IMR-90 (cell line): ENCODE data around the gene NCOA7. TPM values are rescaled to one million over a fixed set of nuclear protein-coding genes. Genes with fewer than 3 reads are reported as not detected.

Experiments
- ATAC-seq: fragments of 200-7000 bp; cut with Tn5 transposase; 2 replicates; pipeline ENCODE4 v1.9.1; 2020; ENCODE audit warnings: low read depth, mild to moderate bottlenecking, moderate library complexity
- BruUV-seq: library from RNA; stranded (reverse); fragments of 400-500 nt; replicated peaks from 2 replicates; lab custom pipeline; 2021; lab: Mats Ljungman, UMichigan
- CTCF ChIA-PET: fragments of 300-600 bp; formaldehyde crosslinking; extraction: SDS; loops from one replicate; lab custom pipeline; 2021; ENCODE audit warnings: antibody characterized with exemption; lab: Yijun Ruan, JAX
- POLR2A ChIA-PET: fragments of 300-600 bp; sonication (Branson Sonifier 250); formaldehyde crosslinking; loops from one replicate; lab custom pipeline; 2022; ENCODE audit warnings: antibody characterized with exemption; ENCODE audit not compliant: unreplicated experiment; lab: Charles Lee
- DNase-seq: peaks from one replicate; pipeline ENCODE4 v3.0.0; 2013
- H2AFZ ChIP-seq: replicated peaks from 2 replicates; pipeline ENCODE3; 2013; ENCODE audit warnings: low read length, mild to moderate bottlenecking; ENCODE audit not compliant: poor library complexity
- H2AK5ac ChIP-seq: 2 replicates; pipeline ENCODE4 v1.6.1; 2013; ENCODE audit warnings: low read depth, low read length, inconsistent platforms
- H2AK9ac ChIP-seq: replicated peaks from 2 replicates; pipeline ENCODE3; 2013; ENCODE audit warnings: mild to moderate bottlenecking, low read depth, low read length, moderate library complexity; ENCODE audit not compliant: poor library complexity
- H2BK120ac ChIP-seq: 2 replicates; pipeline ENCODE4 v1.6.1; 2013; ENCODE audit warnings: low read depth, low read length, inconsistent platforms
- H2BK15ac ChIP-seq: 3 replicates; pipeline ENCODE4 v1.6.1; 2013; ENCODE audit warnings: low read depth, low read length, inconsistent platforms
- H2BK20ac ChIP-seq: 2 replicates; pipeline ENCODE4 v1.6.1; 2013; ENCODE audit warnings: low read depth, mild to moderate bottlenecking, inconsistent platforms, low read length, moderate library complexity
- H2BK5ac ChIP-seq: 2 replicates; pipeline ENCODE4 v1.6.1; 2013; ENCODE audit warnings: mild to moderate bottlenecking, low read depth, low read length, inconsistent platforms; ENCODE audit not compliant: poor library complexity, severe bottlenecking
- H3K14ac ChIP-seq: replicated peaks from 2 replicates; pipeline ENCODE4 v1.6.1; 2013; ENCODE audit warnings: low read depth, low read length, inconsistent platforms
- H3K18ac ChIP-seq: 2 replicates; pipeline ENCODE4 v1.6.1; 2013; ENCODE audit warnings: low read depth, low read length, control low read depth
- H3K23ac ChIP-seq: 2 replicates; pipeline ENCODE4 v1.6.1; 2013; ENCODE audit warnings: low read depth, low read length, inconsistent platforms
- H3K27ac ChIP-seq: 2 replicates; pipeline ENCODE4 v1.5.1; 2013; ENCODE audit warnings: mild to moderate bottlenecking, control low read depth, low read length; ENCODE audit not compliant: insufficient read depth
- H3K27me3 ChIP-seq: 2 replicates; pipeline ENCODE4 v1.6.1; 2013; ENCODE audit warnings: low read length; ENCODE audit not compliant: control insufficient read depth, insufficient read depth
- H3K36me3 ChIP-seq: 2 replicates; pipeline ENCODE4 v1.6.1; 2013; ENCODE audit warnings: low read length, mixed read lengths; ENCODE audit not compliant: control insufficient read depth, insufficient read depth
- H3K4ac ChIP-seq: 2 replicates; pipeline ENCODE4 v1.6.1; 2013; ENCODE audit warnings: low read depth, low read length, inconsistent platforms
- H3K4me1 ChIP-seq: 2 replicates; pipeline ENCODE4 v1.6.1; 2013; ENCODE audit warnings: low read length, mixed read lengths; ENCODE audit not compliant: control insufficient read depth, insufficient read depth
- H3K4me2 ChIP-seq: 2 replicates; pipeline ENCODE4 v1.6.1; 2013; ENCODE audit warnings: low read depth, mild to moderate bottlenecking, control low read depth, low read length, moderate library complexity
- H3K4me3 ChIP-seq: 2 replicates; pipeline ENCODE4 v1.5.1; 2013; ENCODE audit warnings: low read depth, mild to moderate bottlenecking, control low read depth, low read length, moderate library complexity; ENCODE audit not compliant: insufficient read depth
- H3K56ac ChIP-seq: 2 replicates; pipeline ENCODE4 v1.6.1; 2013; ENCODE audit warnings: low read length, inconsistent platforms; ENCODE audit not compliant: insufficient read depth; ENCODE audit errors: extremely low read depth
- H3K79me1 ChIP-seq, 2 experiments: 2 replicates each; pipeline ENCODE4 v1.6.1; 2013; ENCODE audit warnings: low read length in 2 of 2, inconsistent platforms in 1 of 2, low read depth in 1 of 2
- H3K9ac ChIP-seq: 2 replicates; pipeline ENCODE4 v1.6.1; 2013; ENCODE audit warnings: low read depth, low read length, control low read depth
- H3K9me1 ChIP-seq: 2 replicates; pipeline ENCODE4 v1.6.1; 2013; ENCODE audit warnings: low read length, inconsistent platforms; ENCODE audit not compliant: insufficient read depth
- H3K9me3 ChIP-seq: 2 replicates; pipeline ENCODE4 v1.6.1; 2013; ENCODE audit warnings: low read length; ENCODE audit not compliant: control insufficient read depth, insufficient read depth
- H4K20me1 ChIP-seq: 2 replicates; pipeline ENCODE4 v1.6.1; 2013; ENCODE audit warnings: low read length, inconsistent platforms; ENCODE audit not compliant: insufficient read depth
- H4K5ac ChIP-seq: 2 replicates; pipeline ENCODE4 v1.6.1; 2013; ENCODE audit warnings: mild to moderate bottlenecking, low read depth, low read length, control low read depth
- H4K8ac ChIP-seq, 2 experiments: 2 replicates each; pipeline ENCODE4 v1.6.1; 2013; ENCODE audit warnings: low read depth in 2 of 2, low read length in 2 of 2, control low read depth in 1 of 2, inconsistent platforms in 1 of 2
- H4K91ac ChIP-seq: 2 replicates; pipeline ENCODE4 v1.6.1; 2013; ENCODE audit warnings: low read depth, low read length, inconsistent platforms; ENCODE audit not compliant: insufficient read depth
- BHLHE40 ChIP-seq: fragments of 150-350 bp; IDR thresholded peaks from 2 replicates; pipeline ENCODE4 v1.6.1; 2016; ENCODE audit warnings: mild to moderate bottlenecking, low read depth, low read length
- CEBPB ChIP-seq: IDR thresholded peaks from 2 replicates; pipeline ENCODE4 v1.6.1; 2012; ENCODE audit warnings: low read depth, low read length, improper control_type of control experiment
- CHD1 ChIP-seq: IDR thresholded peaks from 2 replicates; pipeline ENCODE4 v1.6.1; 2012; ENCODE audit warnings: low read depth, low read length, improper control_type of control experiment
- CTCF ChIP-seq: conservative IDR thresholded peaks from 2 replicates; pipeline ENCODE4 v1.5.1; 2012; ENCODE audit warnings: mild to moderate bottlenecking, low read depth, low read length, improper control_type of control experiment
- ELK1 ChIP-seq: fragments of 150-350 bp; IDR thresholded peaks from 2 replicates; pipeline ENCODE4 v1.6.1; 2016; ENCODE audit warnings: low read depth, mild to moderate bottlenecking, low read length, moderate library complexity, borderline replicate concordance
- FOS ChIP-seq: fragments of 150-350 bp; IDR thresholded peaks from 2 replicates; pipeline ENCODE4 v1.6.1; 2016; ENCODE audit warnings: low read depth, low read length
- MAFK ChIP-seq: IDR thresholded peaks from 2 replicates; pipeline ENCODE4 v1.6.1; 2012; ENCODE audit warnings: low read depth, low read length, improper control_type of control experiment
- MAZ ChIP-seq: IDR thresholded peaks from 2 replicates; pipeline ENCODE4 v1.6.1; 2012; ENCODE audit warnings: low read depth, mild to moderate bottlenecking, low read length, improper control_type of control experiment, moderate library complexity, borderline replicate concordance
- MXI1 ChIP-seq: IDR thresholded peaks from 2 replicates; pipeline ENCODE4 v1.6.1; 2012; ENCODE audit warnings: low read depth, mild to moderate bottlenecking, low read length, moderate library complexity, borderline replicate concordance
- NFE2L2 ChIP-seq: fragments of 150-350 bp; IDR thresholded peaks from 2 replicates; pipeline ENCODE4 v1.6.1; 2016; ENCODE audit warnings: low read depth, mild to moderate bottlenecking, low read length
- POLR2A ChIP-seq: IDR thresholded peaks from 2 replicates; pipeline ENCODE4 v1.6.1; 2012; ENCODE audit warnings: mild to moderate bottlenecking, low read depth, low read length
- RAD21 ChIP-seq: IDR thresholded peaks from 2 replicates; pipeline ENCODE4 v1.6.1; 2012; ENCODE audit warnings: low read length, improper control_type of control experiment
- RCOR1 ChIP-seq: IDR thresholded peaks from 2 replicates; pipeline ENCODE4 v1.6.1; 2012; ENCODE audit warnings: mild to moderate bottlenecking, low read length, improper control_type of control experiment; ENCODE audit not compliant: insufficient replicate concordance
- RFX5 ChIP-seq: IDR thresholded peaks from 2 replicates; pipeline ENCODE4 v1.8.0; 2012; ENCODE audit warnings: low read depth, mild to moderate bottlenecking, low read length, moderate library complexity
- SMC3 ChIP-seq: fragments of 150-350 bp; IDR thresholded peaks from 2 replicates; pipeline ENCODE4 v1.6.1; 2016; ENCODE audit warnings: low read depth, mild to moderate bottlenecking, antibody characterized with exemption, low read length, moderate library complexity
- USF2 ChIP-seq: fragments of 150-350 bp; IDR thresholded peaks from 2 replicates; pipeline ENCODE4 v1.6.1; 2017; ENCODE audit warnings: mild to moderate bottlenecking, antibody characterized with exemption, low read length, low read depth
- WGBS, 2 experiments: methylation state at CpG; one replicate each; pipeline versions ENCODE4 v1.1.5 to v1.1.7; 2013; ENCODE audit warnings: missing lambda C conversion rate in 2 of 2; ENCODE audit not compliant: insufficient read length in 1 of 2; ENCODE audit errors: extremely low coverage in 2 of 2; 5-methylcytosine and 5-hydroxymethylcytosine counted together
- dilution Hi-C: fragments of 300-500 bp; cut with HindIII; formaldehyde crosslinking; loops from one replicate; pipeline ENCODE4 v1.14.3; 2018; ENCODE audit warnings: low sequenced_read_pairs; ENCODE audit not compliant: unreplicated experiment
- in situ Hi-C: fragments of 300-500 bp; cut with MboI; formaldehyde crosslinking; loops from 3 replicates; pipeline ENCODE4 v1.14.3; 2019; ENCODE audit warnings: low sequenced_read_pairs, inconsistent platforms, mixed read lengths
- intact Hi-C: fragments of 100-400 bp; cut with micrococcal nuclease; formaldehyde crosslinking; loops from 2 replicates; pipeline ENCODE4 v1.10.0; 2022
- polyA plus RNA-seq, 3 experiments: library from polyadenylated mRNA; depleted of rRNA; stranded (reverse); fragments of >200 nt; gene quantifications; 2 replicates each; pipeline ENCODE4 v1.2.3, GENCODE V29; 2012; ENCODE audit warnings: low replicate concordance in 1 of 3
- total RNA-seq: library from RNA; depleted of rRNA; stranded (reverse); fragments of >200 nt; gene quantifications from 2 replicates; pipeline ENCODE4 v1.2.3, GENCODE V29; 2012

Gene NCOA7
- total and polyA plus RNA-seq, 2 of the 4 experiments (the other 2 are of a cell fraction) = 12.6 to 12.9 TPM

- Histone ChIP-seq H4K5ac (no peak overlapping the region), H4K8ac (no peak overlapping the region), H2BK5ac (no peak overlapping the region), H3K27ac (no peak overlapping the region), H3K56ac (no peak overlapping the region), H2BK120ac (no peak overlapping the region), H3K4me2 (no peak overlapping the region), H2AFZ (no peak overlapping the region), H3K36me3 (0 out of 2 replicates have a peak, but pooled peaks cover 1% of the 10 kb centered on the region), H3K23ac (no peak overlapping the region), H3K9ac (no peak overlapping the region), H3K4ac (no peak overlapping the region), H2AK9ac (no peak overlapping the region), H3K4me3 (no peak overlapping the region), H3K79me1 (peaks cover 12 to 31% of the 10 kb centered on the region in 2 experiments; a peak in 3 of 4 replicates), H2BK15ac (no peak overlapping the region), H4K91ac (no peak overlapping the region), H2BK20ac (no peak overlapping the region), H3K9me1 (peaks cover 11% of the 10 kb centered on the region), H3K9me3 (no peaks in the 10 kb centered on the region), H3K27me3 (no peaks in the 10 kb centered on the region), H4K20me1 (no peaks in the 10 kb centered on the region; the same call in 1 of the 2 replicates), H3K14ac (no peak overlapping the region), H2AK5ac (no peak overlapping the region), H3K4me1 (peaks cover 19% of the 10 kb centered on the region), H3K18ac (no peak overlapping the region)
- POLR2A ChIA-PET = interaction anchor here (0.6 kb wide), 1 partner anchor 628 kb away, joined by 4 read pairs; no protein-coding TSS in a partner anchor
- TF ChIP-seq NFE2L2 (no peak), RCOR1 (no peak), SMC3 (no peak), POLR2A (no peak), MXI1 (no peak), MAFK (no peak), CHD1 (no peak), MAZ (no peak), ELK1 (no peak), CEBPB (no peak), RAD21 (no peak), BHLHE40 (no peak), USF2 (no peak), RFX5 (no peak), FOS (no peak), CTCF (no peak)
- intact Hi-C loops = no loop called here
- in situ Hi-C loops = no loop called here
- no CpG with 5 or more reads among the region's 1 CpG for WGBS, 2 experiments
- no TSS peak for BruUV-seq
- no peak for ATAC-seq
- dilution Hi-C loops = no loop called here
- no peak for DNase-seq
- CTCF ChIA-PET = interaction anchor here (1.2 kb wide), 1 partner anchor 19 kb away, joined by 4 read pairs; the partner anchor contains the start of gene NCOA7
Observed at GRCh38 chr6:125810445-125810844, 19.7 kb downstream of the NCOA7 start.
